OCI-LY3 (cell line): ENCODE results near the gene SAA1.

Experiments
- H2AFZ ChIP-seq: fragments of 200-600, 300-600 bp; shearing (Covaris generic); 2 replicates; pipeline ENCODE4 v1.6.0; 2014; ENCODE audit warnings: antibody characterized with exemption, low read depth, low read length
- H3K27ac ChIP-seq: fragments of 200-600, 300-600 bp; sonication (generic); 2 replicates; pipeline ENCODE4 v1.5.1; 2014; ENCODE audit warnings: mild to moderate bottlenecking, low read length, moderate library complexity, mixed read lengths
- H3K27me3 ChIP-seq: fragments of 200-600, 300-600 bp; sonication (generic); 2 replicates; pipeline ENCODE4 v1.6.1; 2014; ENCODE audit warnings: low read depth, low read length, mixed read lengths
- H3K36me3 ChIP-seq: fragments of 200-600, 300-600 bp; sonication (generic); replicated peaks from 2 replicates; pipeline ENCODE3; 2014; ENCODE audit warnings: low read depth, low read length, mixed read lengths
- H3K4me1 ChIP-seq: fragments of 300-600, 200-600 bp; sonication (generic); 2 replicates; pipeline ENCODE4 v1.6.1; 2014; ENCODE audit warnings: low read length, mixed read lengths
- H3K4me2 ChIP-seq: fragments of 200-600, 300-600 bp; sonication (generic); 2 replicates; pipeline ENCODE4 v1.6.1; 2014; ENCODE audit warnings: low read length, mixed read lengths
- H3K4me3 ChIP-seq: fragments of 300-600, 200-600 bp; sonication (generic); 2 replicates; pipeline ENCODE4 v1.5.1; 2014; ENCODE audit warnings: antibody characterized with exemption, mild to moderate bottlenecking, low read length, moderate library complexity
- H3K79me2 ChIP-seq: fragments of 300-600, 200-600 bp; shearing (Covaris generic); 2 replicates; pipeline ENCODE4 v1.6.1; 2014; ENCODE audit warnings: mild to moderate bottlenecking, low read length, mixed read lengths
- H3K9ac ChIP-seq: fragments of 300-600, 200-600 bp; shearing (Covaris generic); 2 replicates; pipeline ENCODE4 v1.6.0; 2014; ENCODE audit warnings: mild to moderate bottlenecking, low read length, moderate library complexity
- H3K9me3 ChIP-seq: fragments of 200-600, 300-600 bp; shearing (Covaris generic); 2 replicates; pipeline ENCODE4 v1.6.1; 2014; ENCODE audit warnings: low read length, mixed read lengths; ENCODE audit not compliant: insufficient read depth
- H4K20me1 ChIP-seq: fragments of 200-600, 300-600 bp; sonication (generic); 2 replicates; pipeline ENCODE4 v1.6.1; 2016; ENCODE audit warnings: low read length, mixed read lengths; ENCODE audit not compliant: insufficient read depth
- CTCF ChIP-seq: fragments of 200-600, 300-600 bp; sonication (generic); IDR thresholded peaks from 2 replicates; pipeline ENCODE4 v1.5.1; 2014; ENCODE audit warnings: antibody characterized with exemption, low read length, low read depth
- EZH2phosphoT487 ChIP-seq: fragments of 200-600 bp; shearing (Covaris generic); IDR thresholded peaks from 2 replicates; pipeline ENCODE4 v1.6.1; 2018; ENCODE audit warnings: antibody characterized with exemption, mixed run types, low read depth

The SAA1 gene

GRCh38 chr11:18308242-18308641 lies 42.2 kb downstream of the SAA1 start:
- no peak overlapping the region for H3K9ac ChIP-seq
- H3K4me2 ChIP-seq = no peak overlapping the region
- peaks cover 66% of the 10 kb centered on the region for H3K36me3 ChIP-seq

GRCh38 chr11:18309691-18310090 lies 43.6 kb downstream of the SAA1 start:
- Histone ChIP-seq H3K27me3 (no peaks in the 10 kb centered on the region), H2AFZ (no peak overlapping the region), H4K20me1 (0 out of 2 replicates have a peak, but pooled peaks cover 3% of the 10 kb centered on the region), H3K36me3 (peaks cover 60% of the 10 kb centered on the region), H3K4me3 (no peak overlapping the region), H3K27ac (no peak overlapping the region), H3K4me2 (no peak overlapping the region), H3K9ac (no peak overlapping the region), H3K4me1 (peaks cover 52% of the 10 kb centered on the region), H3K79me2 (peaks cover 23% of the 10 kb centered on the region), H3K9me3 (no peaks in the 10 kb centered on the region)
- TF ChIP-seq EZH2phosphoT487 = no peak
- no peak for TF ChIP-seq CTCF

More at GRCh38 chr11:18308242-18308641, 42.2 kb downstream of the SAA1 start:
- Histone ChIP-seq H3K27ac (no peak overlapping the region), H3K9me3 (no peaks in the 10 kb centered on the region), H3K4me1 (peaks cover 43% of the 10 kb centered on the region), H3K27me3 (no peaks in the 10 kb centered on the region), H3K79me2 (peaks cover 16% of the 10 kb centered on the region), H2AFZ (no peak overlapping the region), H4K20me1 (0 out of 2 replicates have a peak, but pooled peaks cover 2% of the 10 kb centered on the region), H3K4me3 (no peak overlapping the region)
- TF ChIP-seq EZH2phosphoT487 (no peak), CTCF (no peak)

- H3K36me3 ChIP-seq = peaks cover 54% of the 10 kb centered on the region
- H3K4me1 ChIP-seq = peaks cover 63% of the 10 kb centered on the region
- H2AFZ ChIP-seq = no peak overlapping the region
- peak overlapping the region; percentile 44 for H3K4me3 ChIP-seq
- peak overlapping the region; percentile 83 for H3K4me2 ChIP-seq
- TF ChIP-seq CTCF (no peak), EZH2phosphoT487 (no peak)
- no peaks in the 10 kb centered on the region for H3K27me3 ChIP-seq
- H3K79me2 ChIP-seq = peaks cover 35% of the 10 kb centered on the region
- no peaks in the 10 kb centered on the region for H3K9me3 ChIP-seq
- peak overlapping the region; percentile 90 for H3K27ac ChIP-seq
- peak overlapping the region; percentile 30; the same call in 1 of the 2 replicates for H3K9ac ChIP-seq
- 0 out of 2 replicates have a peak, but pooled peaks cover 6% of the 10 kb centered on the region for H4K20me1 ChIP-seq
Observed at GRCh38 chr11:18310800-18311340, 44.8 kb downstream of the SAA1 start.

GRCh38 chr11:18312012-18312411 lies 45.9 kb downstream of the SAA1 start:
- peak overlapping the region; percentile 90 for H3K27ac ChIP-seq
- H3K9ac ChIP-seq = no peak overlapping the region
- H3K27me3 ChIP-seq = no peaks in the 10 kb centered on the region
- no peaks in the 10 kb centered on the region for H3K9me3 ChIP-seq
- H4K20me1 ChIP-seq = 0 out of 2 replicates have a peak, but pooled peaks cover 8% of the 10 kb centered on the region
- no peak overlapping the region; the same call in 1 of the 2 replicates for H3K4me3 ChIP-seq
- peaks cover 63% of the 10 kb centered on the region for H3K4me1 ChIP-seq
- TF ChIP-seq EZH2phosphoT487 (no peak), CTCF (no peak)
- H2AFZ ChIP-seq = no peak overlapping the region
- H3K4me2 ChIP-seq = peak overlapping the region; percentile 62
- H3K36me3 ChIP-seq = peaks cover 51% of the 10 kb centered on the region
- peaks cover 45% of the 10 kb centered on the region for H3K79me2 ChIP-seq
